HG02870 (cell line): Measurements from ENCODE around the gene CLTB.

Experiments
- ATAC-seq: cut with Tn5 transposase; IDR thresholded peaks from one replicate; pipeline ENCODE4 v1.9.1; 2021; ENCODE audit warnings: mild to moderate bottlenecking, moderate library complexity; ENCODE audit not compliant: unreplicated experiment

The CLTB gene

GRCh38 chr5:176406436-176407052 is 9.8 kb downstream of the CLTB start:
- ATAC-seq, result no peak

GRCh38 chr5:176405656-176406435 is 10.5 kb downstream of the CLTB start:
- no peak for ATAC-seq

GRCh38 chr5:176401281-176402205 is 14.8 kb downstream of the CLTB start:
- ATAC-seq, result no peak

GRCh38 chr5:176400382-176401156 is 15.8 kb downstream of the CLTB start:
- ATAC-seq, result no peak

- no peak for ATAC-seq
Measured at GRCh38 chr5:176397736-176398420, 18.5 kb downstream of the CLTB start.

GRCh38 chr5:176396330-176396729 is 20.0 kb downstream of the CLTB start:
- no peak for ATAC-seq

- no peak for ATAC-seq
Measured at GRCh38 chr5:176394881-176395675, 21.3 kb downstream of the CLTB start.

- ATAC-seq, result no peak
Measured at GRCh38 chr5:176394096-176394495, 22.2 kb downstream of the CLTB start.

GRCh38 chr5:176392526-176392925 is 23.8 kb downstream of the CLTB start:
- ATAC-seq, result no peak

GRCh38 chr5:176391999-176392398 is 24.3 kb downstream of the CLTB start:
- no peak for ATAC-seq

- no peak for ATAC-seq
Measured at GRCh38 chr5:176391479-176391878, 24.9 kb downstream of the CLTB start.

- ATAC-seq, result peak; percentile 23
Measured at GRCh38 chr5:176389135-176390123, 26.9 kb downstream of the CLTB start.

- ATAC-seq, result peak; percentile 86
Measured at GRCh38 chr5:176388444-176389134, 27.8 kb downstream of the CLTB start, which contains the start of the genes HIGD2A and NOP16. TSS of gene HIGD2A (plus strand) at chr5:176388751. CDS start at chr5:176388820, 69 bp downstream. TSS of gene NOP16 (minus strand) at chr5:176388598. CDS start at chr5:176388539, 59 bp downstream.

- ATAC-seq, result no peak
Measured at GRCh38 chr5:176388003-176388443, 28.3 kb downstream of the CLTB start.

GRCh38 chr5:176387384-176387925 is 28.9 kb downstream of the CLTB start:
- no peak for ATAC-seq

GRCh38 chr5:176386491-176386890 is 29.8 kb downstream of the CLTB start:
- no peak for ATAC-seq

- no peak for ATAC-seq
Measured at GRCh38 chr5:176384991-176385390, 31.3 kb downstream of the CLTB start.
